HCT116 (cell line): ENCODE results near the gene KCND2. TPM values are rescaled to one million over a fixed set of nuclear protein-coding genes. Genes with fewer than 3 reads are reported as not detected.

Source experiments
- ATAC-seq: fragments of 200-7000 bp; cut with Tn5 transposase; 2 replicates; pipeline ENCODE4 v1.9.1; 2020; ENCODE audit warnings: mild to moderate bottlenecking, moderate library complexity
- BruUV-seq: library from RNA; stranded (reverse); fragments of 400-500 nt; replicated peaks from 2 replicates; lab custom pipeline; 2021; lab: Mats Ljungman, UMichigan
- CTCF ChIA-PET: fragments of 300-600 bp; sonication (Branson Sonifier 250); formaldehyde crosslinking; loops from one replicate; lab custom pipeline; 2021; ENCODE audit warnings: antibody characterized with exemption; lab: Charles Lee
- POLR2A ChIA-PET: fragments of 300-600, 350-600 bp; sonication (Branson Sonifier 250); formaldehyde crosslinking; loops from one replicate; lab custom pipeline; 2021; ENCODE audit warnings: antibody characterized with exemption; lab: Charles Lee
- RAD21 ChIA-PET, 2 experiments: fragments of 300-600 bp; sonication (Branson Sonifier 250); formaldehyde crosslinking; loops; one replicate each; lab custom pipeline; 2023; ENCODE audit warnings: low total read pairs in 2 of 2; ENCODE audit not compliant: uncharacterized antibody in 2 of 2, unreplicated experiment in 2 of 2, low non-redundant PET in 1 of 2; lab: Charles Lee
- DNase-seq: peaks from one replicate; pipeline ENCODE4 v3.0.0-alpha.2; 2010; ENCODE audit warnings: low read depth, low spot score
- H2AFZ ChIP-seq: fragments of 200-600 bp; shearing (Covaris generic), sonication (generic); 2 replicates; pipeline ENCODE4 v1.6.1; 2017; ENCODE audit warnings: low read depth, mixed run types, mixed read lengths, antibody characterized with exemption, low read length; ENCODE audit not compliant: poor library complexity, severe bottlenecking
- H3K27ac ChIP-seq: 2 replicates; pipeline ENCODE4 v1.5.1; 2012; ENCODE audit warnings: low read depth, low read length
- H3K27me3 ChIP-seq: fragments of 200-600 bp; sonication (generic); 2 replicates; pipeline ENCODE4 v1.6.1; 2016; ENCODE audit warnings: mixed run types, low read length, mixed read lengths; ENCODE audit not compliant: insufficient read depth
- H3K36me3 ChIP-seq, 2 experiments: fragments of 200-500 bp in 1 of 2; fragments of 200-600 bp in 1 of 2; sonication (Bioruptor generic) in 1 of 2; sonication (generic) in 1 of 2; 2 replicates each; pipeline versions ENCODE4 v1.5.1 to v1.6.1; 2014 to 2016; ENCODE audit warnings: low read length in 2 of 2, inconsistent platforms in 1 of 2, mixed read lengths in 1 of 2, mixed run types in 1 of 2; ENCODE audit not compliant: insufficient read depth in 2 of 2, control insufficient read depth in 1 of 2
- H3K4me1 ChIP-seq, 2 experiments: fragments of 200-600 bp in 1 of 2; sonication (generic) in 1 of 2; 2 replicates each; pipeline versions ENCODE4 v1.5.1 to v1.6.1; 2012 to 2017; ENCODE audit warnings: low read length in 2 of 2, inconsistent platforms in 1 of 2, mild to moderate bottlenecking in 1 of 2, mixed read lengths in 1 of 2, mixed run types in 1 of 2, moderate library complexity in 1 of 2; ENCODE audit not compliant: insufficient read depth in 2 of 2, control insufficient read depth in 1 of 2
- H3K4me2 ChIP-seq: fragments of 200-600 bp; sonication (generic); 2 replicates; pipeline ENCODE4 v1.6.1; 2017; ENCODE audit warnings: mixed run types, low read length, mixed read lengths
- H3K4me3 ChIP-seq, 2 experiments: fragments of 200-600 bp in 1 of 2; sonication (generic) in 1 of 2; replicated peaks in 1 of 2; 2 replicates each; pipeline ENCODE4 v1.5.1; 2011 to 2016; ENCODE audit warnings: low read length in 2 of 2, control low read depth in 1 of 2, low read depth in 1 of 2, mild to moderate bottlenecking in 1 of 2, mixed read lengths in 1 of 2, mixed run types in 1 of 2
- H3K79me2 ChIP-seq: fragments of 200-600 bp; sonication (generic); 2 replicates; pipeline ENCODE4 v1.6.1; 2017; ENCODE audit warnings: mild to moderate bottlenecking, mixed run types, low read length, moderate library complexity, mixed read lengths; ENCODE audit not compliant: insufficient read depth
- H3K9ac ChIP-seq: fragments of 200-600 bp; sonication (generic); 2 replicates; pipeline ENCODE4 v1.6.1; 2016; ENCODE audit warnings: low read length, mixed read lengths
- H3K9me2 ChIP-seq: fragments of 200-600 bp; sonication (generic), shearing (Covaris generic); 2 replicates; pipeline ENCODE4 v1.6.1; 2017; ENCODE audit warnings: mixed run types, mild to moderate bottlenecking, moderate library complexity; ENCODE audit not compliant: insufficient read depth
- H3K9me3 ChIP-seq, 2 experiments: fragments of 200-500 bp in 1 of 2; fragments of 200-600 bp in 1 of 2; sonication (Bioruptor generic) in 1 of 2; sonication (generic) in 1 of 2; 2 replicates each; pipeline ENCODE4 v1.6.1; 2014 to 2017; ENCODE audit warnings: low read length in 2 of 2, mixed read lengths in 2 of 2, inconsistent platforms in 1 of 2, low read depth in 1 of 2, mild to moderate bottlenecking in 1 of 2, mixed run types in 1 of 2, moderate library complexity in 1 of 2; ENCODE audit not compliant: control insufficient read depth in 1 of 2, insufficient read depth in 1 of 2
- H4K20me1 ChIP-seq: fragments of 200-600 bp; sonication (generic), shearing (Covaris generic); 2 replicates; pipeline ENCODE4 v1.6.1; 2017; ENCODE audit warnings: mixed run types, mild to moderate bottlenecking, moderate library complexity; ENCODE audit not compliant: insufficient read depth
- CBX3 ChIP-seq: IDR thresholded peaks from 2 replicates; pipeline ENCODE4 v1.6.1; 2012; ENCODE audit warnings: low read depth
- CEBPB ChIP-seq: IDR thresholded peaks from 2 replicates; pipeline ENCODE4 v1.6.1; 2012; ENCODE audit warnings: low read depth
- ELF1 ChIP-seq: IDR thresholded peaks from 2 replicates; pipeline ENCODE4 v1.6.1; 2012; ENCODE audit warnings: low read depth, borderline replicate concordance
- FOSL1 ChIP-seq: IDR thresholded peaks from 2 replicates; pipeline ENCODE4 v1.6.1; 2012; ENCODE audit warnings: low read depth
- JUND ChIP-seq: IDR thresholded peaks from 2 replicates; pipeline ENCODE4 v1.6.1; 2012
- POLR2A ChIP-seq: IDR thresholded peaks from 2 replicates; pipeline ENCODE4 v1.7.0; 2011; ENCODE audit warnings: borderline replicate concordance; ENCODE audit not compliant: insufficient read depth, insufficient read length; ENCODE audit errors: extremely low read depth
- SP1 ChIP-seq: IDR thresholded peaks from 2 replicates; pipeline ENCODE4 v1.6.1; 2012; ENCODE audit warnings: low read depth
- YY1 ChIP-seq: IDR thresholded peaks from 2 replicates; pipeline ENCODE4 v1.6.1; 2011; ENCODE audit warnings: low read length, low read depth, moderate library complexity, mild to moderate bottlenecking; ENCODE audit not compliant: insufficient replicate concordance; ENCODE audit errors: extremely low read depth
- ZNF274 ChIP-seq: fragments of 200-500 bp; sonication (Bioruptor generic); IDR thresholded peaks from 2 replicates; pipeline ENCODE4 v1.6.1; 2014; ENCODE audit warnings: mild to moderate bottlenecking, low read depth, low read length, inconsistent platforms
- intact Hi-C: fragments of 100-400 bp; cut with micrococcal nuclease; formaldehyde crosslinking; loops from 2 replicates; pipeline ENCODE4 v1.10.0; 2022
- total RNA-seq: library from RNA; stranded (reverse); gene quantifications from one replicate; pipeline ENCODE4 v1.2.1, GENCODE V29; 2021; ENCODE audit not compliant: unreplicated experiment
- TF ChIP-seq, protein P1 (sequence below): IDR thresholded peaks from 2 replicates; pipeline ENCODE4 v1.6.1; 2012
- TF ChIP-seq, protein P2 (sequence below), 3 experiments: fragments of 200-600 bp in 1 of 3; sonication (generic) in 1 of 3; IDR thresholded peaks in 2 of 3; conservative IDR thresholded peaks in 1 of 3; 2 replicates each; pipeline ENCODE4 v1.5.1; 2012 to 2017; ENCODE audit warnings: low read depth in 2 of 3, low read length in 2 of 3, antibody characterized with exemption in 1 of 3, borderline replicate concordance in 1 of 3, control low read depth in 1 of 3, mild to moderate bottlenecking in 1 of 3, mixed read lengths in 1 of 3, mixed run types in 1 of 3, moderate library complexity in 1 of 3; ENCODE audit not compliant: insufficient read depth in 1 of 3
- TF ChIP-seq, protein P3 (sequence below): IDR thresholded peaks from 2 replicates; pipeline ENCODE4 v1.6.1; 2012; ENCODE audit warnings: low read depth
- TF ChIP-seq, protein P4 (sequence below): IDR thresholded peaks from 2 replicates; pipeline ENCODE4 v1.6.1; 2011; ENCODE audit warnings: mild to moderate bottlenecking, low read length, moderate library complexity; ENCODE audit not compliant: insufficient replicate concordance; ENCODE audit errors: extremely low read depth

The KCND2 gene
- total RNA-seq, 1 experiment from 2014 or later, result 0.05 TPM

DNA sequence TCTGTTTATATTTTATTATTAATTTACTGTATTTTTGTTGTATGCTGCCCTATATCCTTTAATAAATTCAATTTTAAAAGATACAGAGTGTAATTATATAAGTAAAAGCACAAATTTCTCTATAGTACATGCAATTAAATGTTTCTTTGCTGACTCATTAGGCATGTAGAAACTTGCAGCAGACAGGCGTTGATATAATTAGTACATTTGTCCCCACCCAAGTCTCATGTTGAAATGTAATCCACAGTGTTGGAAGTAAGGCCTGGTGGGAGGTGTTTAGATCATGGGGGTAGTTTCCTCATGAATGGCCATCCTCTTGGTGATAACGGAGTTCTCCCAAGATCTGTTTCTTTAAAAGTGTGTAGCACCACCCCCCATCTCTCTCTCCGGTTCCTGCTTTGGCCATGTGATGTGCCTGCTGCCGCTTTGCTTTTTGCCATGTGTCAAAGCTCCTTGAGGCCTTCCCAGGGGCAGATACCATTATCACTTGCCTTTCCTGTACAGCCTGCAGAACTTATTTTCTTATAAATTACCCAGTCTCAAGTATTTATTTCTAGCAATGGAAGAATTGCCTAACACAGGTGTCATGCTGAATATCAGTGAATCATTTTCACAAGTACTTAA, 521.2 kb downstream of the KCND2 start:
- Histone ChIP-seq H3K27me3 (no peaks in the 10 kb centered on the region), H3K27ac (no peak overlapping the region), H4K20me1 (no peaks in the 10 kb centered on the region), H3K4me1 (peaks cover 2 to 10% of the 10 kb centered on the region in 2 experiments; a peak in 3 of 4 replicates), H3K4me3 (no peak overlapping the region), H3K9me3 (no peaks in the 10 kb centered on the region)
- no peak; the same call in 1 of the 2 replicates for ATAC-seq
- no TSS peak for BruUV-seq
- RAD21 ChIA-PET, result no interaction called here
- TF ChIP-seq, protein P1, sequence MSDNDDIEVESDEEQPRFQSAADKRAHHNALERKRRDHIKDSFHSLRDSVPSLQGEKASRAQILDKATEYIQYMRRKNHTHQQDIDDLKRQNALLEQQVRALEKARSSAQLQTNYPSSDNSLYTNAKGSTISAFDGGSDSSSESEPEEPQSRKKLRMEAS, result peak; percentile 69
- TF ChIP-seq POLR2A (no peak), JUND (peak; percentile 29), CEBPB (peak; percentile 20; the same call in 1 of the 2 replicates), ZNF274 (no peak), ELF1 (no peak), FOSL1 (peak; percentile 29; the same call in 1 of the 2 replicates), SP1 (no peak), YY1 (no peak), CBX3 (peak; percentile 16; the same call in 1 of the 2 replicates)
- TF ChIP-seq, protein P2, sequence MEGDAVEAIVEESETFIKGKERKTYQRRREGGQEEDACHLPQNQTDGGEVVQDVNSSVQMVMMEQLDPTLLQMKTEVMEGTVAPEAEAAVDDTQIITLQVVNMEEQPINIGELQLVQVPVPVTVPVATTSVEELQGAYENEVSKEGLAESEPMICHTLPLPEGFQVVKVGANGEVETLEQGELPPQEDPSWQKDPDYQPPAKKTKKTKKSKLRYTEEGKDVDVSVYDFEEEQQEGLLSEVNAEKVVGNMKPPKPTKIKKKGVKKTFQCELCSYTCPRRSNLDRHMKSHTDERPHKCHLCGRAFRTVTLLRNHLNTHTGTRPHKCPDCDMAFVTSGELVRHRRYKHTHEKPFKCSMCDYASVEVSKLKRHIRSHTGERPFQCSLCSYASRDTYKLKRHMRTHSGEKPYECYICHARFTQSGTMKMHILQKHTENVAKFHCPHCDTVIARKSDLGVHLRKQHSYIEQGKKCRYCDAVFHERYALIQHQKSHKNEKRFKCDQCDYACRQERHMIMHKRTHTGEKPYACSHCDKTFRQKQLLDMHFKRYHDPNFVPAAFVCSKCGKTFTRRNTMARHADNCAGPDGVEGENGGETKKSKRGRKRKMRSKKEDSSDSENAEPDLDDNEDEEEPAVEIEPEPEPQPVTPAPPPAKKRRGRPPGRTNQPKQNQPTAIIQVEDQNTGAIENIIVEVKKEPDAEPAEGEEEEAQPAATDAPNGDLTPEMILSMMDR (IDR thresholded peaks at IDR 0.05 in 2 of 3, conservative IDR thresholded peaks at IDR 0.05 in 1 of 3; ENCODE audit: borderline replicate concordance in 1 of 3, insufficient read depth in 1 of 3, low read depth in 2 of 3, low read length in 2 of 3), result no peak
- TF ChIP-seq, protein P3, sequence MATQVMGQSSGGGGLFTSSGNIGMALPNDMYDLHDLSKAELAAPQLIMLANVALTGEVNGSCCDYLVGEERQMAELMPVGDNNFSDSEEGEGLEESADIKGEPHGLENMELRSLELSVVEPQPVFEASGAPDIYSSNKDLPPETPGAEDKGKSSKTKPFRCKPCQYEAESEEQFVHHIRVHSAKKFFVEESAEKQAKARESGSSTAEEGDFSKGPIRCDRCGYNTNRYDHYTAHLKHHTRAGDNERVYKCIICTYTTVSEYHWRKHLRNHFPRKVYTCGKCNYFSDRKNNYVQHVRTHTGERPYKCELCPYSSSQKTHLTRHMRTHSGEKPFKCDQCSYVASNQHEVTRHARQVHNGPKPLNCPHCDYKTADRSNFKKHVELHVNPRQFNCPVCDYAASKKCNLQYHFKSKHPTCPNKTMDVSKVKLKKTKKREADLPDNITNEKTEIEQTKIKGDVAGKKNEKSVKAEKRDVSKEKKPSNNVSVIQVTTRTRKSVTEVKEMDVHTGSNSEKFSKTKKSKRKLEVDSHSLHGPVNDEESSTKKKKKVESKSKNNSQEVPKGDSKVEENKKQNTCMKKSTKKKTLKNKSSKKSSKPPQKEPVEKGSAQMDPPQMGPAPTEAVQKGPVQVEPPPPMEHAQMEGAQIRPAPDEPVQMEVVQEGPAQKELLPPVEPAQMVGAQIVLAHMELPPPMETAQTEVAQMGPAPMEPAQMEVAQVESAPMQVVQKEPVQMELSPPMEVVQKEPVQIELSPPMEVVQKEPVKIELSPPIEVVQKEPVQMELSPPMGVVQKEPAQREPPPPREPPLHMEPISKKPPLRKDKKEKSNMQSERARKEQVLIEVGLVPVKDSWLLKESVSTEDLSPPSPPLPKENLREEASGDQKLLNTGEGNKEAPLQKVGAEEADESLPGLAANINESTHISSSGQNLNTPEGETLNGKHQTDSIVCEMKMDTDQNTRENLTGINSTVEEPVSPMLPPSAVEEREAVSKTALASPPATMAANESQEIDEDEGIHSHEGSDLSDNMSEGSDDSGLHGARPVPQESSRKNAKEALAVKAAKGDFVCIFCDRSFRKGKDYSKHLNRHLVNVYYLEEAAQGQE, result no peak
- TF ChIP-seq, protein P4, sequence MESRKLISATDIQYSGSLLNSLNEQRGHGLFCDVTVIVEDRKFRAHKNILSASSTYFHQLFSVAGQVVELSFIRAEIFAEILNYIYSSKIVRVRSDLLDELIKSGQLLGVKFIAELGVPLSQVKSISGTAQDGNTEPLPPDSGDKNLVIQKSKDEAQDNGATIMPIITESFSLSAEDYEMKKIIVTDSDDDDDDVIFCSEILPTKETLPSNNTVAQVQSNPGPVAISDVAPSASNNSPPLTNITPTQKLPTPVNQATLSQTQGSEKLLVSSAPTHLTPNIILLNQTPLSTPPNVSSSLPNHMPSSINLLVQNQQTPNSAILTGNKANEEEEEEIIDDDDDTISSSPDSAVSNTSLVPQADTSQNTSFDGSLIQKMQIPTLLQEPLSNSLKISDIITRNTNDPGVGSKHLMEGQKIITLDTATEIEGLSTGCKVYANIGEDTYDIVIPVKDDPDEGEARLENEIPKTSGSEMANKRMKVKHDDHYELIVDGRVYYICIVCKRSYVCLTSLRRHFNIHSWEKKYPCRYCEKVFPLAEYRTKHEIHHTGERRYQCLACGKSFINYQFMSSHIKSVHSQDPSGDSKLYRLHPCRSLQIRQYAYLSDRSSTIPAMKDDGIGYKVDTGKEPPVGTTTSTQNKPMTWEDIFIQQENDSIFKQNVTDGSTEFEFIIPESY, result no peak
- TF ChIP-seq, all 23 proteins: peak for 5
- intact Hi-C loops, result loop anchor here (5.0 kb wide), 1 partner anchor 313 kb away; no protein-coding TSS in a partner anchor
- H2AFZ ChIP-seq, result peak overlapping the region; percentile 73
- no peak for DNase-seq
- H3K4me2 ChIP-seq, result peak overlapping the region; percentile 31
- no peak overlapping the region for H3K9ac ChIP-seq
- ChIA-PET CTCF (interaction anchor here (1.6 to 4.0 kb wide), 2 partner anchors 12 to 1200 kb away, joined by 3 to 20 read pairs; no protein-coding TSS in a partner anchor), POLR2A (no interaction called here)
- no peaks in the 10 kb centered on the region for H3K9me2 ChIP-seq
- no peaks in the 10 kb centered on the region for H3K79me2 ChIP-seq
- no peaks in the 10 kb centered on the region for H3K36me3 ChIP-seq
